Pancreas (tissue), 10 donors: ENCODE results near the gene SLC4A5. TPM values are rescaled to one million over a fixed set of nuclear protein-coding genes. Genes with fewer than 3 reads are reported as not detected.
A peak's percentile ranks its signal among the peaks of the same experiment; 100 is the strongest.
"Not testable (repeated sequence)": the region's sequence is repeated elsewhere in the genome, so short reads cannot be mapped to it uniquely, and the experiment has no call there.

Source experiments
- ATAC-seq, 4 donors: fragments of 200-7000 bp; cut with Tn5 transposase; one replicate each; pipeline versions ENCODE4 v1.8.0 to v1.9.1; 2020; ENCODE audit warnings: mild to moderate bottlenecking in 4 of 4, moderate library complexity in 4 of 4
- DNase-seq, 6 donors: peaks; one replicate each; pipeline ENCODE4 v3.0.0-alpha.2; 2020
- FAIRE-seq: peaks from 2 replicates; lab custom pipeline; 2012; peaks lifted over from hg19 to GRCh38; lab: Jason Lieb, UNC
- H3K27ac ChIP-seq, 4 donors: fragments of 200-600 bp; sonication (generic); 1 replicate in 3 of 4; 2 replicates in 1 of 4; pipeline versions ENCODE4 v1.5.0 to v1.8.0; 2020
- H3K27me3 ChIP-seq, 4 donors: fragments of 200-600 bp; one replicate each; pipeline ENCODE4 v1.8.0; 2021
- H3K36me3 ChIP-seq, 3 donors: fragments of 200-600 bp; sonication (generic) in 1 of 3; one replicate each; pipeline versions ENCODE4 v1.5.0 to v1.8.0; 2020 to 2021
- H3K4me1 ChIP-seq, 3 donors: fragments of 200-600 bp; one replicate each; pipeline ENCODE4 v1.8.0; 2021
- H3K4me3 ChIP-seq, 4 donors: fragments of 200-600 bp; sonication (generic) in 2 of 4; one replicate each; pipeline versions ENCODE4 v1.5.0 to v1.8.0; 2020 to 2021
- H3K9me3 ChIP-seq, 4 donors: fragments of 200-600 bp; one replicate each; pipeline ENCODE4 v1.8.0; 2021
- WGBS, 2 donors: extraction: QIAGEN DNeasy Blood & Tissue Kit; methylation state at CpG; one replicate each; pipeline ENCODE4 v1.1.7; 2013; 5-methylcytosine and 5-hydroxymethylcytosine counted together
- intact Hi-C, 3 donors: fragments of 100-400 bp; cut with DNase I; formaldehyde crosslinking; loops; one replicate each; pipeline versions ENCODE4 v1.11.1 to v1.14.2; 2022
- polyA plus RNA-seq, 2 donors: library from polyadenylated mRNA; stranded (reverse); fragments of 200-250 nt; gene quantifications; one replicate each; pipeline ENCODE4 v1.2.3, GENCODE V29; 2013
- total RNA-seq, 6 donors: library from RNA; stranded (reverse); fragmentation: NEBNext Ultra II Directional in 4 of 6; extraction: Animal tissue kit (Norgen Biotek cat#: 25700) in 4 of 6; gene quantifications; one replicate each; pipeline versions ENCODE4 v1.2.1 to v1.2.4, GENCODE V29; 2021 to 2023
- TF ChIP-seq, protein P1 (sequence below), 4 donors: fragments of 200-600 bp; sonication (generic) in 3 of 4; IDR thresholded peaks; one replicate each; pipeline versions ENCODE4 v1.5.0 to v1.8.0; 2021; ENCODE audit warnings: antibody characterized with exemption in 4 of 4
- donor health status: healthy with polysubstance abuse.
- donor health status: DM: no; HTN: no; CAD: no; lungs with moderate emphysema.
- donor health status: DM: no; HTN: no; CAD: no.
- donor health status: control.
- donor health status: control.
- donor health status: Bipolar disorder and iron deficiency.
- donor health status: DM: yes; HTN: yes; CAD: no.
- donor health status: DM: no; HTN: no; CAD: no.
- donor health status: DM: no; HTN: no; CAD: no.
- donor health status: DM: yes; HTN: yes; CAD: no.

Gene SLC4A5
- total and polyA plus RNA-seq, 8 donors, result 0.60 to 2.2 (median 1.4) TPM

DNA sequence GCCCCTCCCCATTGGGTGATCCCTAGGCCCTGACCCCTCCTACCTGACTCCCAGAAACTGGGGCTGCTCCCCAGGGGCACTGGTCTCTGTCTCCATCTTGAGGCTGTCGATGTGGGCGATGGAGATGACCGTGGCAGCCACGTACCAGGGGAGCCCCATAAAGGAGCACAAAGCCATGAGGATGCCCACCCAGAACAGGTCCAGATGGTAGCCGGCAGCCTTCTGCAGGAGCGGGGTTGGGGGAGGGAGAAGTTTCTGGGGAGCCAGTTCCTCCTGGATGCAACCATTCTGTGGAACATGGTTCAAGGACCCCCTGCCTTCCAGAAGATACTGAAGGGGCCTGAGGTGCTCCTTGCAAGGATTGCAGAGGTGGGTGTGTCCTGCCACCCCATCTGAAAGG lies 110.8 kb downstream of the SLC4A5 start:
- 92 to 96% methylated on average over 6 of the region's 6 CpGs for WGBS, 2 donors
- no peaks in the 10 kb centered on the region for H3K27me3 ChIP-seq
- H3K27ac ChIP-seq, result no peak overlapping the region
- no peaks in the 10 kb centered on the region for H3K36me3 ChIP-seq
- DNase-seq (no peak), ATAC-seq (no peak), FAIRE-seq (no peak)
- H3K4me1 ChIP-seq, result no peaks in the 10 kb centered on the region
- H3K9me3 ChIP-seq, result no peaks in the 10 kb centered on the region
- TF ChIP-seq, protein P1, sequence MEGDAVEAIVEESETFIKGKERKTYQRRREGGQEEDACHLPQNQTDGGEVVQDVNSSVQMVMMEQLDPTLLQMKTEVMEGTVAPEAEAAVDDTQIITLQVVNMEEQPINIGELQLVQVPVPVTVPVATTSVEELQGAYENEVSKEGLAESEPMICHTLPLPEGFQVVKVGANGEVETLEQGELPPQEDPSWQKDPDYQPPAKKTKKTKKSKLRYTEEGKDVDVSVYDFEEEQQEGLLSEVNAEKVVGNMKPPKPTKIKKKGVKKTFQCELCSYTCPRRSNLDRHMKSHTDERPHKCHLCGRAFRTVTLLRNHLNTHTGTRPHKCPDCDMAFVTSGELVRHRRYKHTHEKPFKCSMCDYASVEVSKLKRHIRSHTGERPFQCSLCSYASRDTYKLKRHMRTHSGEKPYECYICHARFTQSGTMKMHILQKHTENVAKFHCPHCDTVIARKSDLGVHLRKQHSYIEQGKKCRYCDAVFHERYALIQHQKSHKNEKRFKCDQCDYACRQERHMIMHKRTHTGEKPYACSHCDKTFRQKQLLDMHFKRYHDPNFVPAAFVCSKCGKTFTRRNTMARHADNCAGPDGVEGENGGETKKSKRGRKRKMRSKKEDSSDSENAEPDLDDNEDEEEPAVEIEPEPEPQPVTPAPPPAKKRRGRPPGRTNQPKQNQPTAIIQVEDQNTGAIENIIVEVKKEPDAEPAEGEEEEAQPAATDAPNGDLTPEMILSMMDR (IDR thresholded peaks at IDR 0.05), result no peak
- intact Hi-C loops, result no loop called here
- H3K4me3 ChIP-seq, result no peak overlapping the region

DNA sequence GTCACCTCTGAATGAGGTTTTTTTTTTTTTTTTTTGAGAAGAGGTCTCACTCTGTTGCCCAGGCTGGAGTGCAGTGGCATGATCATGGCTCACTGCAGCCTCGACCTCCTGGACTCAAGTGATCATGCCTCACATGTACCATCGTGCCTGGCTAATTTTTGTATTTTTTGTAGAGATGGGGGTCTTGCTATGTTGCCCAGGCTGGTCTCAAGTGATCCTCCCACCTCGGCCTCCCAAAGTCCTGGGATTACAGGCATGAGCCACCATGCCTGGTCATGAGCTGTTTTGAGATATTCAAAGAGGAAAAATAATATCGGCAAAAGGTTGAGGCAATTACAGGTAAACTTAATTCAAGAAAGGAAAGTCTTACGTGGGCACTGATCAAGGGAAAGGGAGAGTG lies 113.4 kb downstream of the SLC4A5 start:
- H3K27ac ChIP-seq, H3K27me3 ChIP-seq, ATAC-seq, intact Hi-C loops, H3K9me3 ChIP-seq, H3K4me3 ChIP-seq, DNase-seq, FAIRE-seq, H3K4me1 ChIP-seq, H3K36me3 ChIP-seq: not testable (repeated sequence)
- 80 to 84% methylated on average over 5 of the region's 5 CpGs for WGBS, 2 donors

DNA sequence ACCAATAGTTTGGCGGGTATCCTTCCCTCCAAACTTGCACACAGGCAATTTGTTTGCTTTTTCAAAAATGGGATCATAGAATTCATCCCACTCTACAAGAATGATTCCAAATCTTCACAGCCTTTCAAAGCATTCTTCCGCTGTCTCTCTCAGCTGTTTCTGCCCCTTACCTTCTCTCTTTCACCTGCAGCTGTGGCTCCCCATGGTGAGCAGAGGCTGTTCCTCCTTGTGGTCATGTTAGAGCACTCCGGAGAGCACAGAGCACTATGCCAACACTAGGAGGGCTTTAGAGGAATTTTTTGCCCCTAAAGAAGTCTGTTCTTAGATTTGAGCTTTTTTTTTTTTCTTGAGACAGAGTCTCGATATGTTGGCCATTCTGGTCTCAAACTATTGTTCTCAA lies 114.4 kb downstream of the SLC4A5 start:
- Histone ChIP-seq H3K36me3 (no peaks in the 10 kb centered on the region), H3K27me3 (no peaks in the 10 kb centered on the region), H3K9me3 (no peaks in the 10 kb centered on the region), H3K27ac (no peak overlapping the region), H3K4me1 (peaks cover 0 to 7% (median 6%) of the 10 kb centered on the region in 3 donors), H3K4me3 (no peak overlapping the region)
- no peak for FAIRE-seq
- no peak for ATAC-seq
- DNase-seq, result no peak
- WGBS, 2 donors, result 89 to 92% methylated on average over 4 of the region's 4 CpGs
- intact Hi-C loops, result no loop called here
- TF ChIP-seq, protein P1 (IDR thresholded peaks at IDR 0.05), result no peak

DNA sequence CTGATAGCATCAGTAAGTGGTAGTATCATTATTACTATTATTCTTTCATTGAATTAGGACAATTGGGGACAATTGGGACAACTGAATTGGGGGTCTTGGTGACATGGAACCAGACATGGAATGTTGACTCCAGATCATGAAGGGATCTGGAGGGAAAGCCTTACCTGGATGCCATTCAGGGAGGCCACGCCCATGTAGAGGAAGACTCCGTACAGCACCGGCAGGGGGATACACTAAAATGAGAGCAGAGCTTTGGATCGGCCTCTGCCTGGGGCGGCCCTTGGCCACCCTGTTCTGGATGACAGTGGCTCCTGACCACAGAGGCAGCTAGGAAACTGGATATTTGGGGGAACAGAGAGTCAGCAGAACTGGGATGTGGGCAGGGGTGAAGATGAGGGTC lies 115.6 kb downstream of the SLC4A5 start:
- 93 to 96% methylated on average over 5 of the region's 5 CpGs for WGBS, 2 donors
- Histone ChIP-seq H3K36me3 (no peaks in the 10 kb centered on the region), H3K27me3 (no peaks in the 10 kb centered on the region), H3K27ac (no peak overlapping the region), H3K4me1 (peaks cover 0 to 7% (median 6%) of the 10 kb centered on the region in 3 donors), H3K4me3 (no peak overlapping the region), H3K9me3 (no peaks in the 10 kb centered on the region)
- intact Hi-C loops, result no loop called here
- TF ChIP-seq, protein P1 (IDR thresholded peaks at IDR 0.05), result no peak
- DNase-seq (no peak), FAIRE-seq (no peak), ATAC-seq (no peak)

DNA sequence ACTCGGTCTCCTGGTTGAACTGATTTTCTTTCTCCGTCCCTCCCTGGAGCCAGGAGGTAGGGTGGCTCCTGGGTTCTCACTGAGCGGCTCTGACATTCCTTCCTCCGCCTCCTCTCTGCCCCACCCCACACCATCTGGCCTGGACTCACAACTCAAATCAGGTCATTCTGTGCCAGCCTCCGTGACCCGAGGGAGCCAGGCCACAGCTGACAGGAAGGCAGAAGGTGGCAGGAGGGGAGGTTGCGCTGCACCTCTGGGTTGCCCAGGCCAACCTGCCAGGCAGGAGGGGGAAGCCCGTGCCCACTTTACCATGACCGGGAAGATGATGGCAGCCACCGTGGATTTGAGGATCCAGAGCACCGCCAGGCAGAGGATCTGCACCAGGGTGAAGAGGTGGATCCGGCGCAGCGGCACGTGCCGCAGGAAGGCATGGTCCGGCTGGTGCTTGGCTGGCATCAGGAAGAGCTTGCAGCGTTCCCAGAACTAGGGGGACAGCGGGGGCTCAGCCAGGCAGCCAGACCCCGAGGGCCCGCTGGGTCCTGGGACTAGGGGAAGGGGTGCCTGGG lies 116.5 kb downstream of the SLC4A5 start:
- intact Hi-C loops, result no loop called here
- Histone ChIP-seq H3K27me3 (no peaks in the 10 kb centered on the region), H3K27ac (no peak overlapping the region), H3K36me3 (no peaks in the 10 kb centered on the region), H3K9me3 (no peaks in the 10 kb centered on the region), H3K4me1 (peaks cover 0 to 7% (median 6%) of the 10 kb centered on the region in 3 donors), H3K4me3 (no peak overlapping the region)
- 49 to 61% methylated on average over 21 of the region's 21 CpGs for WGBS, 2 donors
- FAIRE-seq (no peak), ATAC-seq (peak; percentile 85 to 95 (median 90)), DNase-seq (peak; percentile 47 to 80 (median 70))
- TF ChIP-seq, protein P1 (IDR thresholded peaks at IDR 0.05), result no peak
